D721Med (cell line): ENCODE results near the gene FBXO22.
"Not testable (repeated sequence)": the region's sequence is repeated elsewhere in the genome, so short reads cannot be mapped to it uniquely, and the experiment has no call there.

Experiments used
- DNase-seq: peaks from one replicate; pipeline ENCODE4 v3.0.0; 2011; ENCODE audit warnings: low spot score; ENCODE audit not compliant: insufficient read length
- FAIRE-seq: peaks from 2 replicates; lab custom pipeline; 2011; peaks lifted over from hg19 to GRCh38; lab: Jason Lieb, UNC
- TF ChIP-seq, protein P1 (sequence below): IDR thresholded peaks from 2 replicates; pipeline ENCODE4 v1.5.1; 2012; ENCODE audit warnings: mild to moderate bottlenecking, control low read depth; ENCODE audit not compliant: insufficient read depth; ENCODE audit errors: missing control alignments

FBXO22 gene

DNA sequence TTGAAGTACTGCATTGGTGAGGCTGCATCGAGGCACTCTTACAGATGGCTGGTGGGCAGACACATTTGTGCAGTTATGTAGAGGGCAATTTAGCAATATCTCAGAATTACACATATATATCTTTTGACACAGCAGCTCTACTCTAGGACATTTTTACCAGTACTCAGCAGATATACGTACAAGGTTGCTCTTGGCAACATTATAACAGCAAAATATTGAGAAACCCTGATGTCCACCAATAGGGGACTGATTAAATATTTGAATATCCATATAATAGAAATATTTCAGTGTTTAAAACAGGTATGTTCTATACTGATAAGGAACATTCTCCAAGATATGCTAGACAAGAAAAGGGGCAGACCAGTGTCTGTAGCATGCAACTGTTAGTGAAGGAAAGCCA is 7.9 kb upstream of the FBXO22 start:
- TF ChIP-seq, protein P1, sequence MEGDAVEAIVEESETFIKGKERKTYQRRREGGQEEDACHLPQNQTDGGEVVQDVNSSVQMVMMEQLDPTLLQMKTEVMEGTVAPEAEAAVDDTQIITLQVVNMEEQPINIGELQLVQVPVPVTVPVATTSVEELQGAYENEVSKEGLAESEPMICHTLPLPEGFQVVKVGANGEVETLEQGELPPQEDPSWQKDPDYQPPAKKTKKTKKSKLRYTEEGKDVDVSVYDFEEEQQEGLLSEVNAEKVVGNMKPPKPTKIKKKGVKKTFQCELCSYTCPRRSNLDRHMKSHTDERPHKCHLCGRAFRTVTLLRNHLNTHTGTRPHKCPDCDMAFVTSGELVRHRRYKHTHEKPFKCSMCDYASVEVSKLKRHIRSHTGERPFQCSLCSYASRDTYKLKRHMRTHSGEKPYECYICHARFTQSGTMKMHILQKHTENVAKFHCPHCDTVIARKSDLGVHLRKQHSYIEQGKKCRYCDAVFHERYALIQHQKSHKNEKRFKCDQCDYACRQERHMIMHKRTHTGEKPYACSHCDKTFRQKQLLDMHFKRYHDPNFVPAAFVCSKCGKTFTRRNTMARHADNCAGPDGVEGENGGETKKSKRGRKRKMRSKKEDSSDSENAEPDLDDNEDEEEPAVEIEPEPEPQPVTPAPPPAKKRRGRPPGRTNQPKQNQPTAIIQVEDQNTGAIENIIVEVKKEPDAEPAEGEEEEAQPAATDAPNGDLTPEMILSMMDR: no peak
- FAIRE-seq: no peak
- DNase-seq: no peak

DNA sequence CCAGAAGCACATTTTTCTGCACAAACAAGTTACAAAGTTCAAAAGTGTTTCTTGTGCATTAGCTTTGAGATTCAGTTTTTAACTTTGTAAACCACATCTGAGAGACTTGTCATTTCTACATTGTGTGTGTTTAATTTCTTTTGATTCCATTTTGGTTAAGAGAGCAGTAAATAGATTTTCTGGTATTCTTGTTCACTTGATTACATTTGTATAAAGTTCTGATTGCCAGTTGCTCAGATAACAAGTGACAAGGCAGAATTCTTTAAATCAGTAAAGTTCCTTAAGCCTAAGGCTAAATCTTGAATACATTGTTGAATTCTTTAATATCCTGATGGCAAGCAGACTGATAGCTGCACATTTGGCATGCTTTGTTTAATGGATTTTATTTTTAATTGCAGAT is 3.1 kb upstream of the FBXO22 start:
- no peak for FAIRE-seq
- DNase-seq: no peak
- TF ChIP-seq, protein P1: no peak

DNA sequence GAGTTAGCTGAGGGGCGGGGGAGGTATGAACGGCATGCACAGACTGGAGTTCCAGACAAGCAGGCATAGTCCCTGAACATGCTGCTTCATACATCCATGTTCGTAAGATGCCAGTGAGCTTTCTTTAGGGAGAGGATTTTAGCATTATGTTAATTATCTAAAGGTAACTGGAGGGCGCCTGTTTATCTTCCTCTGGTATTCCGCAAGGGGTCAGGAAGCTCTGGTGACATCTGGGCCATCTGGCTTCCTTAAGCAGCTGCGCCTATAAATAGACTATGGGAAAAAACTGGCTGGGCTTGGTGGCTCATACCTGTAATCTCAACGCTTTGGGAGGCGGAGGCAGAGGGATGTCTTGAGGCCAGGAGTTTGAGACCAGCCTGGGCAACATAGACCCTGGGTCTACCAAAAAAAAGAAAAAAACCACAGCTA is 1.5 kb upstream of the FBXO22 start:
- FAIRE-seq (peak; percentile 69), DNase-seq (no peak)
- TF ChIP-seq, protein P1: no peak

DNA sequence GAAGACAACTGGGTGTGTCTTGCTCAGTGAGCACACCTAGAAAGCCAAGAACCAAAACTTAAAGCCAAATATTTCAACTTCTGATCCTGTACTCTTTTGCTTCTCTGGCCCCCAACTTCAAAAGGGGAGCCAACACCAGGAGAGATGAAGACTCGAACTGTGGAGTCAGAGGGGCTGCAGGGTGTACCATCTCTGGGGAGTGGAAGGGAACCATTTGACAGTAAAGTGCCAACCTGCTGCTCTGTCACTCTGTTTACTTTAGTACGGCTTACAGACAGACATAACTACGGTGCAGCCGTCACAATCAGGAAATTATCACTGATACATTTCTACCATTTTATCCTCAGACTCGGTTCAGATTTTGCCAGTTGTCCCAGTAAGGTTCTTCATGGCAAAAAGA is 1.6 kb downstream of the FBXO22 start:
- FAIRE-seq: no peak
- TF ChIP-seq, protein P1: no peak
- DNase-seq: no peak

DNA sequence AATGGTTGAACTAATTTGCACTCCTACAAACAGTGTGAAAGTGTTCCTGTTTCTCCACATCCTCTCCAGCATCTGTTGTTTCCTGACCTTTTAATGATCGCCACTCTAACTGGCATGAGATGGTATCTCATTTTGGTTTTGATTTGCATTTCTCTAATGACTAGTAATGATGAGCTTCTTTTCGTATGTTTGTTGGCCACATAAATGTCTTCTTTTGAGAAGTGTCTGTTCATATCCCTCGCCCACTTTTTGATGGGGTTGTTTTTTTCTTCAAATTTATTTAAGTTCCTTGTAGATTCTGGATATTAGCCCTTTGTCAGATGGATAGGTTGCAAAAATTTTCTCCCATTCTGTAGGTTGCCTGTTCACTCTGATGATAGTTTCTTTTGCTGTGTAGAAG is 6.7 kb downstream of the FBXO22 start:
- FAIRE-seq, DNase-seq: not testable (repeated sequence)

DNA sequence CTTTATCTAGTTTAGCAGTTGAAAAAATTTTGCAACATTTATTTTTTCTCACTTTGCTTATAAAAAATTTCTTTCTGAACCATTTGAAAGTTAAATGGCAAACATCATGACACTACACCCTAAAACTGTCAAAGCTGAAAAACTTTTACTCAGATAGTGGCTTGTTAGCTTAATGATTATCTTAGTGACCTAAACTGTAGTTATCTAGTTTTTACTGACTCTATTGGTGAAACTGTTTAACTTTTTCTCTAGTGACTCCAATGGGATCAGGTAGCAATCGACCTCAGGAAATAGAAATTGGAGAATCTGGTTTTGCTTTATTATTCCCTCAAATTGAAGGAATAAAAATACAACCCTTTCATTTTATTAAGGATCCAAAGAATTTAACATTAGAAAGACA is 13.3 kb downstream of the FBXO22 start:
- TF ChIP-seq, protein P1: no peak

DNA sequence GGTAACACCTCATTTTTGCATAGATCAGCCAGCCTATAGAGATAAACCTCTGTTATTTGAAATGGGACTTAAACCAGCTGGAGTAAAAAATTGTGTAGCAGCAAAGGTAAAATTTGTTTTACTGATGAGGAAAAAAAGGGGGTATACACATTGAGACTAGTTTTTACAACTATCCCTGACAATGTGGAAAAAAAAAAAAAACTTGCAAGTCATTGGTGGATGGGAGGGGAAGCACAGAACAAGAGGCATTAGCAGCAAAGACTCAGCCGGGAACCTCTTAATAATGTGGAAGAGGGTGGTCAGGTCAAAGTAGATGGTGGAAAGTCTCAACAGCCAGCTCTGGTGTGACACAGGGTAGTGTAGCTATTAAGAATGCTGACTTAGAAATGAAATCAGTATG is 14.5 kb downstream of the FBXO22 start:
- TF ChIP-seq, protein P1: no peak
- DNase-seq (no peak), FAIRE-seq (no peak)

More for the DNA sequence above, 13.3 kb downstream of the FBXO22 start:
- DNase-seq: no peak
- FAIRE-seq: no peak

DNA sequence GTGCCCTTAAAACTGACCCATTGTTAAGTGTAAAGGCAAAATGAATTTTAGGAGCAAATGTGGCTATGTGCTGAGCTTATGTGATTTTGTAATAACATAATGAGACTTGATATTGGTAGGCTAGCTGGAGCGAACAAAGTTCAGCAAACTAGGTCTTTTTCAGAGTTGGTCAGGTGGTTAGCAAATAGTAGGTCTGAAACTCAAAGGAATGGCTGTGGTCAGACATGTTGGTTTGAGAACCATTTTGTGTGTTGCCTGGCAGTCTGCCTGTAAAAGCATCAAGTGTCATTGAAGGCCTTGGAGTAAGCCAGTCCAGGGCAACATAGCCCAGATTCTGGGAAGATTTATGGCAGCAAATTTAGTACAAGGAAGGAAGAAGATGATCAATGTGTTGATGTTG is 16.4 kb downstream of the FBXO22 start:
- no peak for DNase-seq
- no peak for FAIRE-seq
- TF ChIP-seq, protein P1: no peak
